WTC11 (cell line): ENCODE measurements around the gene RIPPLY2.

Experiments
- CBFB ChIP-seq: sonication (generic); formaldehyde crosslinking; IDR thresholded peaks from 2 replicates; pipeline ENCODE4 v1.8.1; 2022; ENCODE audit warnings: mild to moderate bottlenecking, low read depth, missing genetic modification reagents
- CTCF ChIP-seq: fragments of 200-600 bp; IDR thresholded peaks from 2 replicates; pipeline ENCODE4 v1.8.0; 2022; ENCODE audit warnings: antibody characterized with exemption
- FOXJ3 ChIP-seq: sonication (generic); formaldehyde crosslinking; IDR thresholded peaks from 2 replicates; pipeline ENCODE4 v1.9.0; 2021; ENCODE audit warnings: missing genetic modification reagents, mild to moderate bottlenecking, borderline replicate concordance
- GABPB1 ChIP-seq: sonication (generic); formaldehyde crosslinking; IDR thresholded peaks from 2 replicates; pipeline ENCODE4 v1.8.1; 2023; ENCODE audit warnings: mild to moderate bottlenecking, missing genetic modification reagents
- JUN ChIP-seq: sonication (generic); formaldehyde crosslinking; IDR thresholded peaks from 2 replicates; pipeline ENCODE4 v1.8.0; 2023; ENCODE audit warnings: mild to moderate bottlenecking, missing genetic modification reagents
- NR2C2 ChIP-seq: sonication (generic); formaldehyde crosslinking; IDR thresholded peaks from 2 replicates; pipeline ENCODE4 v1.8.0; 2022; ENCODE audit warnings: mild to moderate bottlenecking, missing genetic modification reagents
- ZBTB21 ChIP-seq: sonication (generic); formaldehyde crosslinking; IDR thresholded peaks from 2 replicates; pipeline ENCODE4 v1.8.1; 2023; ENCODE audit warnings: mild to moderate bottlenecking, missing genetic modification reagents, borderline replicate concordance
- ZNF396 ChIP-seq: fragments of 250-450 bp; sonication (Bioruptor Pico); IDR thresholded peaks from 2 replicates; pipeline ENCODE4 v1.8.0; 2021; ENCODE audit warnings: mild to moderate bottlenecking, moderate library complexity, borderline replicate concordance
- ZSCAN18 ChIP-seq: fragments of 250-450 bp; sonication (Bioruptor Pico); IDR thresholded peaks from 2 replicates; pipeline ENCODE4 v2.1.2; 2022; ENCODE audit warnings: mild to moderate bottlenecking, moderate library complexity

GRCh38 chr6:83854766-83855165 lies 1.6 kb downstream of the RIPPLY2 start:
- no peak for TF ChIP-seq CTCF
- no peak for TF ChIP-seq CBFB (CRISPR knock-in tag)
- no peak for TF ChIP-seq GABPB1 (CRISPR knock-in tag)
- no peak for TF ChIP-seq FOXJ3 (CRISPR knock-in tag)
- TF ChIP-seq ZNF396 (CRISPR knock-in tag) = no peak
- no peak for TF ChIP-seq NR2C2 (CRISPR knock-in tag)
- no peak for TF ChIP-seq ZSCAN18 (CRISPR knock-in tag)
- TF ChIP-seq JUN = no peak
- no peak for TF ChIP-seq ZBTB21 (CRISPR knock-in tag)
